Prostate gland (tissue), 2 donors: Measurements from ENCODE around the gene MCM7.

ENCODE experiments used
- POLR2A ChIP-seq: fragments of 450-650 bp; IDR thresholded peaks from one replicate; pipeline ENCODE4 v1.6.1; 2016; ENCODE audit warnings: antibody characterized with exemption, mild to moderate bottlenecking
- TF ChIP-seq, protein P1 (sequence below), 4 experiments: fragments of 200-600 bp in 2 of 4; fragments of 450-650 bp in 2 of 4; sonication (generic) in 2 of 4; IDR thresholded peaks; 1 replicate in 3 of 4; 2 replicates in 1 of 4; pipeline ENCODE4 v1.5.1; 2016 to 2019; ENCODE audit warnings: antibody characterized with exemption in 4 of 4, mild to moderate bottlenecking in 2 of 4, moderate library complexity in 2 of 4

DNA sequence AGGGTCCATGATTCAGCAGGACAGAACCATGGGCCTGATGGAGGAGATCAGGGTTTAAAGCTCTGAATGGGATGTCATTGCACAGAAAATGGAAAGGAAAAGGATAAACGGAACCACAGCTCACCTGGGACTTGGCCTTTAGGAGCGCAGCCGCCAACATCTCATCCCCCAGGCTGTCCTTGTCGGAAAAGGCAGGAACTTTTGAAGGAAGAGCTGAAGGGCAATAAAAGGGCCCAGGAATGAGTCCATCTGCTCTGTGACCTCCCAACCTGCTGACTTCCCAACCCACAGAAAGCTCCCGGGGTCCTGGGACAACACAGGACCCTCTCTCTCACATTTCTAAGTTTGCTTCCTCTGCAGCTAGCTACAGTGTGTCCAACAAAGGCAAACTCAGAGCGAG is 25.8 kb downstream of the MCM7 start:
- TF ChIP-seq, protein P1, sequence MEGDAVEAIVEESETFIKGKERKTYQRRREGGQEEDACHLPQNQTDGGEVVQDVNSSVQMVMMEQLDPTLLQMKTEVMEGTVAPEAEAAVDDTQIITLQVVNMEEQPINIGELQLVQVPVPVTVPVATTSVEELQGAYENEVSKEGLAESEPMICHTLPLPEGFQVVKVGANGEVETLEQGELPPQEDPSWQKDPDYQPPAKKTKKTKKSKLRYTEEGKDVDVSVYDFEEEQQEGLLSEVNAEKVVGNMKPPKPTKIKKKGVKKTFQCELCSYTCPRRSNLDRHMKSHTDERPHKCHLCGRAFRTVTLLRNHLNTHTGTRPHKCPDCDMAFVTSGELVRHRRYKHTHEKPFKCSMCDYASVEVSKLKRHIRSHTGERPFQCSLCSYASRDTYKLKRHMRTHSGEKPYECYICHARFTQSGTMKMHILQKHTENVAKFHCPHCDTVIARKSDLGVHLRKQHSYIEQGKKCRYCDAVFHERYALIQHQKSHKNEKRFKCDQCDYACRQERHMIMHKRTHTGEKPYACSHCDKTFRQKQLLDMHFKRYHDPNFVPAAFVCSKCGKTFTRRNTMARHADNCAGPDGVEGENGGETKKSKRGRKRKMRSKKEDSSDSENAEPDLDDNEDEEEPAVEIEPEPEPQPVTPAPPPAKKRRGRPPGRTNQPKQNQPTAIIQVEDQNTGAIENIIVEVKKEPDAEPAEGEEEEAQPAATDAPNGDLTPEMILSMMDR (IDR thresholded peaks at IDR 0.05) = no peak
- TF ChIP-seq POLR2A = no peak
